Measurements from ENCODE around the gene SLC26A2. TPM values are rescaled to one million over a fixed set of nuclear protein-coding genes. Genes with fewer than 3 reads are reported as not detected.

Gene SLC26A2
- 20.0 and 26.3 TPM in 2 replicates for total RNA-seq (2014; rRNA removed; shearing (Covaris generic))

DNA sequence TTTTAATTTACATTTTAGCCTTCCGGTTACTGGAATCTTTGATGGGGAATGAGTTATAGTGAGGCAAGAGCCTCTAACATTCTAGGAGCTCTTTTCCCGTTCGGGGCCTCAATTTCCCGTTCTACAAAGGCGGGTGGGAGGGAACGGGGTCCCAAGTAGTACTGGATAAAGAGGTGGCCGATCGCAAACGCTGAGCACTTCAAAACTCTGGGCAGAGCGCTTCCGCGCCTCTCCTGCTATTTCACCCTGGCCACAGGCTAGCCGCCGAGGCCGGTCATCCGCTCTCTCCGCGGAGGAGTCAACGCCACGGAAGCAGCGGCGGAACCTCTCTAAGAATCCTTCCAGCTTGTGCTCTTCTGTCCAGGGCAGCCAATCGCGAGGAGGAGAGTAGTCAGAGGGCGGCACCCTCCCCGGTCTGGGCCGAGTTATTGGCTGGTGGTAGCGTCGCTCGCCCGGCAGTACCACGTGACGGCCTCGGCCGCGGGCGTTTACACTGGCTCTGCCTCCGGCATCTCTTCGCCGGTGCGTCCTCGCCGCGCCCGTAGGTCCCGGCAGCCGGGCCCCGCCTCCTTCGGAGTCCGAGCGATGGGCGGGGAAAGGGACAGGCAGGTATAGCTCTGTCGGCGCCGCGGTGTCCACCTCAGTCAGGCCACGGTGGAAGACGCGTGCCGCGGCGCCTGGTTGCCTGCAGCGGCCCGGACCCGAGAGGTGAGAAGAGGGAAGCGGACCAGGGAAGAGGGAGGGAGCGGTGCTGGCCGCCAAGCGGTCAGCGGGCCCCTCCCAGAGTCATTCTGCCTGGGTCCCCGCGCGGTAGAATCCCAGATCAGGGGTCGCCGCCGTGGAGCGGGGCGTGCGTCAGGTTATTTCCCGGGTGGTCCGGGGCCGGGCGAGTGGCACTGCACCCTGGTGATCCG is at the start of gene SLC26A2:
TSS of gene SLC26A2 (plus strand) at position 487 of the 914 bp plus-strand sequence. CDS start 16,895 bp downstream, outside the sequence.
- DNase-seq (ENCODE audit: low spot score) = peak; percentile 99

GRCh38 chr5:149911031-149911430 is 49.5 kb upstream of the SLC26A2 start:
- no peak for DNase-seq (ENCODE audit: low spot score)

DNA sequence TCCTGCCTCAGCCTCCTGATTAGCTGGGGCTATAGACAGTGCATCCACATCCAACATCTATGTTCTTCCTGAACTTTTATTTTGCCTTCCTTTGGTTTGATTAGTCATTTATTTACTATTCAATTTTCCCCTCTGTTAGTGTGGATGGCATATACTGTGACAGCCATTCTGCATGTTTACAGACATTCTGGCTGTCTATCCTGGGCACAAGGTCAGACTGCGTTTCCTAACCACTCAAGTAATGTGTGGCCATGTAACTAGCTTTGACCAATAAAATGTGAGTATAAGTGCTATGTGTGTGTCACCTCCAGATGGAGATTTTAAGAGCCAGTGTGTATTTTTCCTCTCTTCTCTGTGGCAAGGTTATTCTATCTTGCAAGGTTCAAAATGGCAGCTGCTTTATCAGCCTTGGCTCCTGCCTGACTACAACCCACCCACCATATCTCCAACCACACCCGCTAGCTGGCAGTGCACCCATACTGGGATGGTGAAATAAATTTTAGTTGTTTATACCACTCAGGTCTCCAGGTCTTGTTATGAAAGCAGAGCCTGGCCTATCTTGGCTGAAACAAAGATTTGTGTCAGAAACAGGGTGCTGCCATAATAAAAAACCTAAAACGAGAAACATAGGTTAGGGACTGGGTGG is 48.2 kb upstream of the SLC26A2 start:
- DNase-seq (ENCODE audit: low spot score) = no peak

- DNase-seq (ENCODE audit: low spot score) = no peak
Measured at GRCh38 chr5:149913436-149914419, 46.8 kb upstream of the SLC26A2 start.

DNA sequence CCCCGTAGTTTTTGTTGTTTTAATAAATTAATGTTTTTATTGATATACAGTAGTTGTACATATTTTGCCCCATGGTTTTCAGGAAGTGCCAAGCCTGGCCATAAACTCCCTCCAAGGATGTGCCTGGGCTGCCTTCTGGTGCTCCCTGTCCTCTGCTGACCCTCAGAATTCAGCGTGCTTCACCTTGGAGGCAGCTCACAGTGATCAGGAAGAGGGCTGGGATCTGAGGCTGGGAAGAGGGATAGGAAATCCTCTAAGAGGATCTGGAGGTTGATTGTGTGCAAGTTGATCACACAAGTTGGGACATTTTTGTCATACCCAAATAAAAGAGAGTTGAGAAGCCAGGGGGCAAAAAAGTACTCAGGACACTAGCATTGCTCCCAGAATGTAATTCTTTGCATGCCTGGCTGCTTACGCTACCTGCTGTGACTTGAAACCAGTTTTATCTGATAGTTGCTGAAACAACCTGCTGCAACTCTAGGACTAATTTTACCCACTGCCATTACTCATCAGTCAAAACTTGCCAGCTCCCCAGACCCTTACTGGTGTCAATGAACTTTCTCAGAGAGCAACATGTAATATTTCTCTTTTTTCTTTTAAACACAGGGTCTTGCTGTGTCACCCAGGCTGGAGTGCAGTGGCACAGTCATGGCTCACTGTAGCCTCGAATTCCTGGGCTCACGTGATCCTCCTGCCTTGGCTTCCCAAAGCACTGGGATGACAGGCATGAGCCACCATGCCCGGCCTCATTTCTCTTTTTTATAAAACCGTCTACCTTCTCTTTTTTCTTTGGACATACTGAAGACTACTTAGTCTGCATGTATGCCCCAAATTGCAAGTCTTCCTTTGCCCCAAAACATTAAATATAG is 44.9 kb upstream of the SLC26A2 start:
- DNase-seq (ENCODE audit: low spot score) = peak; percentile 82

DNA sequence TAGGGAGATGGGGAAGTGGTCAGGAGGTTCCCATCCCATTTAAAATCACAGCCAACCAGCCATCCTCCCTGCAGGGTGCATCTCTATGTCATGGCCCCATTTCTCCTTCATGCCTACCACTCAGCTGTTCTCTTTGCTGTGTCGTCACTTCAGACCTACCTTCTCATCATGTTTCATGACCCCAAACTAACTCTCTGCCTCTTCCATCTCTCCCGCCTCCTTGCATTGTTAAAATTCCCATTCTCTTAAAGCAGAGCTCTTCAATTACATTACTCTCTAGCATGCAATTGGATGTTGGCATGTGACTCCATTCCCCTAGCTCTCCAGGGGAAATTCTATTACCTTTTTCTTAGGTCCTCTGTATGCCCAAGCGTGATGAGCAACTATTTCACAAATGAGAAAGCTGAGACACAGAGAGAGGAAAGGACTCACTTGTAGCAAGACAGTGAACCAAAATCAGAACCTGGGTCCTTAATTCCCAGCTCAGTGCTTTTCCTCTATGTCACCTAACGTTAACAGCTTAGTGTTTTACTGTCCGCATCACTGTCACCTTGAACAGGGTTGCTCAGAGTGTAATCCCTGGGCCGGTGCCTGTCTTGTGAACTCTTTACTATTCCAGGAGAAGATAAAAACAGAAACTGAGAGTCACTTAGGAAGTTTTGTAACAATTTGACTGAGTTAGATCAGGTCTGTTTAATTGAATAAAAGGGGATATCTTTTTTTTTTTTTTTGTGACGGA is 44.1 kb upstream of the SLC26A2 start:
- no peak for DNase-seq (ENCODE audit: low spot score)

DNA sequence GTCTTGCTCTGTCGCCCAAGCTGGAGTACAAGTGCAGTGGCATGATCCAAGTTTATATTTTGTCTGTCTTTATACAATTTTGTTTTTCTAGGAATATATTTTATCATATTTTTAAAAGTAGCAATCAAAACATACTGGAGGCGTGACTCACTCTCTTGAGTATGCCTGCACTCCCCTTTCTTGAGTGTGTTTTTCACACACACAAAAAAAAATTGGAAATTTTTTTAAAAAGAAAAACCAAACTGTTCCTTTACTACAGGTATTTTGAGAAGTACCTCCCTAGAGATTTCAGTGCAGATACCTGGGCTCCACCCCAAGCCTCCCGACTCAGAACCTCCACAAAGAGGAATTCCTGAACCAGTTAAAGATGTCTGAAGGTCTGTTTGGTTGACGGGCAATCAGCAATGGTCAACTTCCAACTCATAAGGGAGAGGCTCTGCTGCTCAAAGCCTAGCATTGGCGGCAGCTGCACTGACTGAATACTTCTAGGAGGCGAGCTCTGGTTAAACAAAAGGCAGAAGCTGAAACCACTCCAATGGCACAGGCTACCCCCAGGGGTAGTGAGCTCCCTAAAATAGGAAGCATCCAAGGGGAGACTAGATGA is 43.4 kb upstream of the SLC26A2 start:
- DNase-seq (ENCODE audit: low spot score) = no peak

GRCh38 chr5:149921597-149921996 is 39.0 kb upstream of the SLC26A2 start:
- DNase-seq (ENCODE audit: low spot score) = no peak

GRCh38 chr5:149922950-149923349 is 37.6 kb upstream of the SLC26A2 start:
- no peak for DNase-seq (ENCODE audit: low spot score)

- no peak for DNase-seq (ENCODE audit: low spot score)
Measured at GRCh38 chr5:149924486-149924885, 36.1 kb upstream of the SLC26A2 start.

DNA sequence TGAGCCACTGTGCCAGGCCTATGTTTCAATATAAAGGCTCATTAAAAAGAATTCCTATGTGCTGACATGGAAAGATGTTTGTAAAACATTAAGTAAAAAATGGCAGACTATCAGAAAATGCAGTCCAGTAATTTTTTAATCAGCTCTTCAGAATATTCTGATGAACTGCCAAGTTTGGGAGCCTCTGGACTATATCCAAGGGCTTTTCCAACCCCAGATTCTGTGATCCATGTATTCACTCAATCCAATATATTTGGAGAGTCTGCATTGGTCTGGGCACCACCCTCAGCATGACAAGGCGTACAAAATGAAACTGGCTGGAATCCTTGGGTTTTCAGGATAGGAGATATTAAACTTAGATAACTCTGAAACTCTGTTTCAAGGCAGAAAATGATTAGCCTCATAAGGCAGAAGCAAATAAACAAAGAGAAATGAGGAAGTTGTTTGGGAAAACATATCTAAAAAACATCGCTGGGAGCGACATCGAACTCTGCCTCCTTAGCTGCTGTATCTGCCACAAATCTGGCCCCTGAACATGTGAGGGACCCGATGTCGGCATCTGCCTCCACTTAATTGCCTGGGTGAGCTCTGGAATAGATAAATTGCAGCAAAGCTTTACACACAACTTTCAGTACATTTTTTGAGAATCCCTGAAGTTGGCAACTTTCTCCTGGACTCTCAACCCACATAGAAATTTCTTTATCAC is 30.4 kb upstream of the SLC26A2 start:
- DNase-seq (ENCODE audit: low spot score) = no peak

GRCh38 chr5:149930749-149931574 is 29.6 kb upstream of the SLC26A2 start:
- no peak for DNase-seq (ENCODE audit: low spot score)

DNA sequence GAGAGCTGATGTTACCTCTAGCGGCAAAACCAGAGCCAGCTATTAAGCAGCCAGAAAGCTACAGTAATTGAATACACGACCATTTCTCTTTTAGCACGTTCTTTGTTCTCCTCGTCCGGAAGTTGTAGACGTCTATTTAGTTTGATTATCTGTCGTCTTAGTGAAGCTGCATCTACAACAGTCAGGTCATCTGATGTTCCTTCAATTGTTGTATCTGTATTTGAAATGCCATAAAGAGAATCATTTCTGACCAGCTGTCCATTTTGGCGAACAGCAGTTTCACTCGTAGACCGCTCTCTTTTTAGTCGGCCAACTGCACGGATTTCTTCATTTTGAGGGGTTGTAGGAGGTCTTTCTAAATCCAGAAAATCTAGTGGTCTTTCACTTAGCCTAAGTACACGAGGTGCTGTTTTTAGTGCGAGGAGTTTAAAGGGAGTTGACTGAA is 28.5 kb upstream of the SLC26A2 start:
- peak; percentile 31 for DNase-seq (ENCODE audit: low spot score)

DNA sequence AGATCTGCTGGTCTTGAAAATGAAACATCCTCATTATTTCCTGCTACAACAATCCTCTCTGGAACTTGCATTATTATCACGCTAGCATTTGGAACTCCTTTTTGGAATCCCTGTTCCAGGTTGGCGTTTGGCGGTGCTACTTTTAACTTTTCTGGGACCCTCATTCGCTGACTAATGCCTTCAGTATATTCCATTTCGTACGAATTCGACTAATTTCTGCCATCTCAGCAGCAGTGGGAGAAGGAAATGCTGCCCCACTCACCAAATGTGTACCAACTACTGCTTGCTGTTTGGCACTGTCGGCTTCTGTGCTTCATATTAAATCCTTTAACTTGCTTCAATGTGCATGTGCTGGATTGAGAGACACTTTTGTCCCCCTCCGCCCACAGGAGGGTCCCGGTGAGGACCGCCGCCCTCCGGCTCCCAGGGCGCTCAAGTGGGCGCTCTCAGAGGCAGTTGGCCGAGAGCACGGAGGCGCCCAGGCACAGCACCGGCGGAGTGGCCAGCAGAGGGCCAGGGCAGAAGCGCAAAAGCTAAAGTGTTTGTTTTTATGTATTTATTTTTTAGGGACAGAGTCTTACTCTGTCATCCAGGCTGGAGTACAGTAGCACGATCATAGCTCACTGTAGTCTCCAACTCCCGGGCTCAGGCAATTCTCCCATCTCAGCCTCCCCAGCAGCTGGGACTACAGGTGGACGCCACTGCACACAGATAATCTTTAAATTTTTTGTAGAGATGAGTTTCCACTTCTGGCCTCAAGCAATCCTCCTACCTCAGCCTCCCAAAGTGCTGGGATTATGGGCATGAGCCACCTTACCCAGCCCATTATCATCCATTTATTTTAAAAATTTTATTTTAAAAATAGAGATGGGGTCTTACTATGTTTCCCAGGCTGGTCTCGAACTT is 27.9 kb upstream of the SLC26A2 start:
- DNase-seq (ENCODE audit: low spot score) = peak; percentile 51

- DNase-seq (ENCODE audit: low spot score) = no peak
Measured at GRCh38 chr5:149935431-149935901, 25.1 kb upstream of the SLC26A2 start.

- no peak for DNase-seq (ENCODE audit: low spot score)
Measured at GRCh38 chr5:149936044-149936699, 24.4 kb upstream of the SLC26A2 start.
